22Rv1 (cell line): Measurements from ENCODE around the gene AUTS2.

Experiments
- CTCF ChIP-seq: fragments of 450-650 bp; IDR thresholded peaks from 2 replicates; pipeline ENCODE4 v1.5.1; 2017; ENCODE audit warnings: mild to moderate bottlenecking
- ZFX ChIP-seq: fragments of 450-650 bp; IDR thresholded peaks from 2 replicates; pipeline ENCODE4 v1.6.1; 2017; ENCODE audit warnings: antibody characterized with exemption, borderline replicate concordance

GRCh38 chr7:70044981-70045380 lies 446.7 kb downstream of the AUTS2 start:
- TF ChIP-seq CTCF (no peak), ZFX (no peak)
